Esophagus (tissue), 2 donors: ENCODE data around the gene KCNQ2. TPM values are rescaled to one million over a fixed set of nuclear protein-coding genes. Genes with fewer than 3 reads are reported as not detected.
A peak's percentile ranks its signal among the peaks of the same experiment; 100 is the strongest.

Source experiments
- H3K27ac ChIP-seq, 2 donors: one replicate each; pipeline ENCODE4 v1.5.1; 2013; ENCODE audit warnings: low read depth in 2 of 2, mild to moderate bottlenecking in 2 of 2, inconsistent platforms in 1 of 2, low read length in 1 of 2, moderate library complexity in 1 of 2
- H3K27me3 ChIP-seq, 2 donors: one replicate each; pipeline ENCODE4 v1.6.1; 2013; ENCODE audit warnings: low read length in 2 of 2, control low read depth in 1 of 2, mild to moderate bottlenecking in 1 of 2; ENCODE audit not compliant: insufficient read depth in 2 of 2, control insufficient read depth in 1 of 2
- H3K36me3 ChIP-seq, 2 donors: one replicate each; pipeline ENCODE4 v1.6.1; 2013; ENCODE audit warnings: low read length in 1 of 2; ENCODE audit not compliant: control insufficient read depth in 2 of 2, insufficient read depth in 2 of 2
- H3K4me1 ChIP-seq, 2 donors: one replicate each; pipeline ENCODE4 v1.6.1; 2013; ENCODE audit warnings: low read length in 1 of 2; ENCODE audit not compliant: control insufficient read depth in 2 of 2, insufficient read depth in 2 of 2
- H3K4me3 ChIP-seq, 2 donors: one replicate each; pipeline ENCODE4 v1.5.1; 2013; ENCODE audit warnings: low read length in 2 of 2, mild to moderate bottlenecking in 2 of 2, low read depth in 1 of 2, moderate library complexity in 1 of 2
- H3K9me3 ChIP-seq, 2 donors: one replicate each; pipeline ENCODE4 v1.6.1; 2013; ENCODE audit warnings: mild to moderate bottlenecking in 2 of 2, low read depth in 1 of 2, low read length in 1 of 2, moderate library complexity in 1 of 2; ENCODE audit not compliant: control insufficient read depth in 2 of 2, insufficient read depth in 1 of 2
- WGBS, 2 donors: extraction: QIAGEN DNeasy Blood & Tissue Kit; methylation state at CpG; one replicate each; pipeline ENCODE4 v1.1.7; 2013; 5-methylcytosine and 5-hydroxymethylcytosine counted together
- polyA plus RNA-seq, 2 donors: library from polyadenylated mRNA; stranded (reverse); fragments of 200-250 nt; gene quantifications; one replicate each; pipeline ENCODE4 v1.2.3, GENCODE V29; 2013
- donor health status: healthy with polysubstance abuse.
- donor health status: Bipolar disorder and iron deficiency.

KCNQ2 gene
- polyA plus RNA-seq, 2 donors: 0.01 to 0.06 TPM

- 55 to 57% methylated on average over 10 to 15 of the region's 15 CpGs for WGBS, 2 donors
- no peaks in the 10 kb centered on the region for H3K36me3 ChIP-seq
- H3K27me3 ChIP-seq: peaks cover 0 to 13% of the 10 kb centered on the region in 2 donors
- H3K9me3 ChIP-seq: peaks cover 3 to 14% of the 10 kb centered on the region in 2 donors
- no peak overlapping the region for H3K27ac ChIP-seq
- peaks cover 2 to 4% of the 10 kb centered on the region in 2 donors for H3K4me1 ChIP-seq
- no peak overlapping the region for H3K4me3 ChIP-seq
Observed at GRCh38 chr20:63502671-63503172, 30.3 kb upstream of the KCNQ2 start.

- peaks cover 3 to 4% of the 10 kb centered on the region in 2 donors for H3K4me1 ChIP-seq
- H3K27ac ChIP-seq: no peak overlapping the region
- WGBS, 2 donors: 19 to 23% methylated on average over 25 to 26 of the region's 26 CpGs
- H3K9me3 ChIP-seq: peaks cover 3 to 14% of the 10 kb centered on the region in 2 donors
- peaks cover 0 to 13% of the 10 kb centered on the region in 2 donors for H3K27me3 ChIP-seq
- H3K4me3 ChIP-seq: no peak overlapping the region
- H3K36me3 ChIP-seq: no peaks in the 10 kb centered on the region
Observed at GRCh38 chr20:63501818-63502670, 29.6 kb upstream of the KCNQ2 start.

- Histone ChIP-seq H3K9me3 (peaks cover 3 to 14% of the 10 kb centered on the region in 2 donors), H3K36me3 (no peaks in the 10 kb centered on the region), H3K27me3 (peaks cover 0 to 13% of the 10 kb centered on the region in 2 donors), H3K27ac (no peak overlapping the region), H3K4me1 (peaks cover 4 to 6% of the 10 kb centered on the region in 2 donors), H3K4me3 (no peak overlapping the region)
- WGBS, 2 donors: 76 to 83% methylated on average over 27 of the region's 27 CpGs
Observed at GRCh38 chr20:63500902-63501817, 28.7 kb upstream of the KCNQ2 start.

GRCh38 chr20:63500151-63500901, 27.9 kb upstream of the KCNQ2 start:
- H3K9me3 ChIP-seq: peaks cover 3 to 8% of the 10 kb centered on the region in 2 donors
- no peak overlapping the region for H3K27ac ChIP-seq
- WGBS, 2 donors: 77 to 78% methylated on average over 24 of the region's 24 CpGs
- peaks cover 0 to 13% of the 10 kb centered on the region in 2 donors for H3K27me3 ChIP-seq
- peaks cover 4 to 6% of the 10 kb centered on the region in 2 donors for H3K4me1 ChIP-seq
- no peak overlapping the region for H3K4me3 ChIP-seq
- no peaks in the 10 kb centered on the region for H3K36me3 ChIP-seq

- no peak overlapping the region for H3K27ac ChIP-seq
- peak overlapping the region in 1 of 2 donors; percentile 42 for H3K4me3 ChIP-seq
- H3K9me3 ChIP-seq: peaks cover 0 to 2% of the 10 kb centered on the region in 2 donors
- peaks cover 4 to 6% of the 10 kb centered on the region in 2 donors for H3K4me1 ChIP-seq
- 8 to 14% methylated on average over 33 to 48 of the region's 48 CpGs for WGBS, 2 donors
- no peaks in the 10 kb centered on the region for H3K36me3 ChIP-seq
- peaks cover 0 to 13% of the 10 kb centered on the region in 2 donors for H3K27me3 ChIP-seq
Observed at GRCh38 chr20:63499338-63499969, 27.0 kb upstream of the KCNQ2 start.

- H3K27ac ChIP-seq: no peak within 1 kb of the TSS
- 1% methylated on average over 33 to 58 of the region's 58 CpGs for WGBS, 2 donors
- H3K9me3 ChIP-seq: no peaks in the 10 kb centered on the region
- no peaks in the 10 kb centered on the region for H3K36me3 ChIP-seq
- peaks cover 4 to 6% of the 10 kb centered on the region in 2 donors for H3K4me1 ChIP-seq
- peaks cover 0 to 13% of the 10 kb centered on the region in 2 donors for H3K27me3 ChIP-seq
- peak within 1 kb of the TSS; percentile 22 to 42 for H3K4me3 ChIP-seq
Observed at GRCh38 chr20:63498960-63499337, 26.5 kb upstream of the KCNQ2 start, which contains the start of gene EEF1A2. EEF1A2 (minus strand) TSS chr20:63499083; CDS start chr20:63497763, 1,320 bp downstream.

GRCh38 chr20:63497946-63498935, 25.8 kb upstream of the KCNQ2 start:
- peaks cover 4 to 6% of the 10 kb centered on the region in 2 donors for H3K4me1 ChIP-seq
- H3K27ac ChIP-seq: no peak overlapping the region
- H3K9me3 ChIP-seq: no peaks in the 10 kb centered on the region
- WGBS, 2 donors: 4 to 5% methylated on average over 14 to 60 of the region's 60 CpGs
- H3K36me3 ChIP-seq: no peaks in the 10 kb centered on the region
- H3K4me3 ChIP-seq: peak overlapping the region in 1 of 2 donors; percentile 42
- H3K27me3 ChIP-seq: peaks cover 0 to 15% of the 10 kb centered on the region in 2 donors
